Trophoblast cell (in vitro differentiated cells and primary cell): ENCODE data around the gene ZNF763.

ENCODE experiments used
- DNase-seq, 2 donors: peaks; one replicate each; pipeline ENCODE4 v3.0.0-alpha.2; 2016
- H2AFZ ChIP-seq: 2 replicates; pipeline ENCODE4 v1.6.1; 2013; ENCODE audit warnings: low read length, moderate library complexity, mild to moderate bottlenecking; ENCODE audit not compliant: insufficient read depth, poor library complexity
- H2AK5ac ChIP-seq: 2 replicates; pipeline ENCODE4 v1.6.1; 2013; ENCODE audit warnings: mild to moderate bottlenecking, low read length
- H2BK120ac ChIP-seq: 2 replicates; pipeline ENCODE4 v1.6.1; 2013; ENCODE audit warnings: low read length, mild to moderate bottlenecking, moderate library complexity; ENCODE audit not compliant: insufficient read depth, poor library complexity
- H2BK12ac ChIP-seq: 2 replicates; pipeline ENCODE4 v1.6.1; 2013; ENCODE audit warnings: mild to moderate bottlenecking, low read length, moderate library complexity
- H2BK5ac ChIP-seq: 2 replicates; pipeline ENCODE4 v1.6.1; 2013; ENCODE audit warnings: low read length, low read depth, moderate library complexity, mild to moderate bottlenecking; ENCODE audit not compliant: poor library complexity
- H3K14ac ChIP-seq: 2 replicates; pipeline ENCODE4 v1.6.1; 2013; ENCODE audit warnings: mild to moderate bottlenecking, low read length
- H3K18ac ChIP-seq: 2 replicates; pipeline ENCODE4 v1.6.1; 2013; ENCODE audit warnings: mild to moderate bottlenecking, low read length
- H3K23ac ChIP-seq: 2 replicates; pipeline ENCODE4 v1.6.1; 2013; ENCODE audit warnings: low read length
- H3K27ac ChIP-seq: 2 replicates; pipeline ENCODE4 v1.5.1; 2013; ENCODE audit warnings: low read depth, mild to moderate bottlenecking, inconsistent platforms, low read length, moderate library complexity
- H3K27me3 ChIP-seq: 2 replicates; pipeline ENCODE4 v1.6.1; 2013; ENCODE audit warnings: inconsistent platforms, mild to moderate bottlenecking, low read length, moderate library complexity; ENCODE audit not compliant: insufficient read depth
- H3K36me3 ChIP-seq, 2 experiments: 1 replicate in 1 of 2; 2 replicates in 1 of 2; pipeline ENCODE4 v1.6.1; 2013; ENCODE audit warnings: low read length in 2 of 2, mild to moderate bottlenecking in 2 of 2, moderate library complexity in 1 of 2; ENCODE audit not compliant: insufficient read depth in 2 of 2, control insufficient read depth in 1 of 2
- H3K4ac ChIP-seq: 2 replicates; pipeline ENCODE4 v1.6.1; 2013; ENCODE audit warnings: low read depth, mild to moderate bottlenecking, low read length, moderate library complexity
- H3K4me1 ChIP-seq, 2 experiments: 1 replicate in 1 of 2; 2 replicates in 1 of 2; pipeline ENCODE4 v1.6.1; 2013; ENCODE audit warnings: low read length in 2 of 2, mild to moderate bottlenecking in 2 of 2, moderate library complexity in 1 of 2; ENCODE audit not compliant: insufficient read depth in 2 of 2, control insufficient read depth in 1 of 2
- H3K4me2 ChIP-seq: 2 replicates; pipeline ENCODE4 v1.6.1; 2013; ENCODE audit warnings: inconsistent platforms, mild to moderate bottlenecking, low read length, moderate library complexity
- H3K4me3 ChIP-seq: 2 replicates; pipeline ENCODE4 v1.5.1; 2013; ENCODE audit warnings: mild to moderate bottlenecking, low read depth, low read length, inconsistent platforms
- H3K79me1 ChIP-seq: one replicate; pipeline ENCODE4 v1.6.1; 2013; ENCODE audit warnings: low read length
- H3K79me2 ChIP-seq: 2 replicates; pipeline ENCODE4 v1.6.1; 2013; ENCODE audit warnings: low read length, mild to moderate bottlenecking; ENCODE audit not compliant: control insufficient read depth, insufficient read depth, poor library complexity
- H3K9ac ChIP-seq: 2 replicates; pipeline ENCODE4 v1.6.1; 2013; ENCODE audit warnings: mild to moderate bottlenecking, low read length
- H3K9me3 ChIP-seq: 2 replicates; pipeline ENCODE4 v1.6.1; 2013; ENCODE audit warnings: low read depth, mild to moderate bottlenecking, control low read depth, inconsistent platforms, low read length; ENCODE audit not compliant: insufficient read depth
- H4K12ac ChIP-seq: 2 replicates; pipeline ENCODE4 v1.6.1; 2013; ENCODE audit warnings: low read depth, mild to moderate bottlenecking, low read length, moderate library complexity
- H4K8ac ChIP-seq: 2 replicates; pipeline ENCODE4 v1.6.1; 2013; ENCODE audit warnings: low read depth, mild to moderate bottlenecking, low read length, moderate library complexity
- H4K91ac ChIP-seq: one replicate; pipeline ENCODE4 v1.6.1; 2013; ENCODE audit warnings: low read depth, mild to moderate bottlenecking, low read length, moderate library complexity
- WGBS: extraction: QIAGEN DNeasy Blood & Tissue Kit; methylation state at CpG from one replicate; pipeline ENCODE4 v1.1.7; 2013; ENCODE audit warnings: missing lambda C conversion rate; ENCODE audit not compliant: insufficient read length, insufficient coverage; ENCODE audit errors: extremely low coverage; 5-methylcytosine and 5-hydroxymethylcytosine counted together

Gene ZNF763

GRCh38 chr19:11971041-11971440, 6.2 kb downstream of the ZNF763 start:
- Histone ChIP-seq H3K4me2 (no peak overlapping the region), H3K18ac (no peak overlapping the region), H2BK120ac (no peak overlapping the region), H4K12ac (no peak overlapping the region), H3K14ac (no peak overlapping the region), H3K79me2 (no peaks in the 10 kb centered on the region), H2BK5ac (no peak overlapping the region), H3K4me3 (no peak overlapping the region), H3K79me1 (no peaks in the 10 kb centered on the region), H3K9ac (no peak overlapping the region), H2AK5ac (no peak overlapping the region), H3K9me3 (peaks cover 1% of the 10 kb centered on the region), H3K27ac (no peak overlapping the region), H3K4me1 (no peaks in the 10 kb centered on the region), H3K23ac (no peak overlapping the region), H3K27me3 (no peaks in the 10 kb centered on the region), H2BK12ac (no peak overlapping the region), H2AFZ (no peak overlapping the region), H4K8ac (no peak overlapping the region), H3K36me3 (no peaks in the 10 kb centered on the region), H3K4ac (no peak overlapping the region), H4K91ac (no peak overlapping the region)
- no CpG with 5 or more reads among the region's 2 CpGs for WGBS
- no peak for DNase-seq

DNA sequence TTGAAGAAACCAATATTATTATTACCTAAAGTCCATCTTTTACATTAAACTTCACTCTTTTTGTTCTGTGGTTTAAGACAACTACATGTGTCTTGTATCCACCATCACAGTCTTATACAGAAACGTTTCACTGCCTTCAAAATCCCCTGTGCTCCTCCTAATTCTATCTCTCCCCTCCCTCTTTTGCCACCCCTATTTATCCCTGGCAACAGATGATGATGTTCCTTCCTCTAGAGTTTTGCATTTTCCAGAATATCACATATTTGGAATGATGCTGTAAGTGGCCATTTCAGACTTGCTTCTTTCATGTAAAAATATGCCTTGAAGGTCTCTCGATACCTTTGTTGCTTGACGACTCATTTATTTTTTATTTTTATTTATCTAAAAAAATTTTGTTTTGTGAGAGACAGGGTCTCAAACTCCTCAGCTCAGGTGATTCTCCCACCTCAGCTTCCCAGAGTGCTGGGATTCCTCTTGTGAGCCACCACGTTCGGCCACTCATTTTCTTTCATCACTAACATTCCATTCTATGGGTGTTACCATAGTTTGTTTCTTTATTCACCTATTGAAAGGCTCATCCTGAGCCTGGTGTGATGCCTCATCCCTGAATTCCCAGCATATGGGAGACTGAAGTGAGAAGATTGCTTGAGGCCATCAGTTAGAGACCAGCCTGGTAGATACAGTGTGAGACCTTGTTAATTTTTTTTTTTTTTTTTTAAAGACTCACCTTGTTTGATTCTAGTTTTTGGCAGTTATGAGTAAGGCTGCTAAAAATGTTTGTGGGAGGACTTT, 8.4 kb downstream of the ZNF763 start:
- Histone ChIP-seq H2AK5ac (no peak overlapping the region), H3K18ac (no peak overlapping the region), H3K9me3 (peaks cover 7% of the 10 kb centered on the region), H3K4ac (no peak overlapping the region), H3K4me3 (no peak overlapping the region), H2BK120ac (no peak overlapping the region), H2BK12ac (no peak overlapping the region), H3K27ac (no peak overlapping the region), H3K36me3 (peaks cover 2% of the 10 kb centered on the region in 2 experiments), H3K79me1 (no peaks in the 10 kb centered on the region), H3K4me1 (no peaks in the 10 kb centered on the region), H3K27me3 (no peaks in the 10 kb centered on the region), H3K23ac (no peak overlapping the region), H3K4me2 (no peak overlapping the region), H3K79me2 (no peaks in the 10 kb centered on the region), H3K14ac (no peak overlapping the region), H3K9ac (no peak overlapping the region), H4K12ac (no peak overlapping the region), H4K8ac (no peak overlapping the region), H2AFZ (no peak overlapping the region), H2BK5ac (no peak overlapping the region), H4K91ac (no peak overlapping the region)
- no CpG with 5 or more reads among the region's 5 CpGs for WGBS
- peak; percentile 80 to 85 for DNase-seq

- H3K4ac ChIP-seq = no peak overlapping the region
- H4K8ac ChIP-seq = no peak overlapping the region
- H3K14ac ChIP-seq = no peak overlapping the region
- H2BK12ac ChIP-seq = no peak overlapping the region
- no peak overlapping the region for H2BK120ac ChIP-seq
- peaks cover 23% of the 10 kb centered on the region for H3K9me3 ChIP-seq
- H3K79me1 ChIP-seq = no peaks in the 10 kb centered on the region
- H2BK5ac ChIP-seq = no peak overlapping the region
- H2AFZ ChIP-seq = no peak overlapping the region
- no peak overlapping the region for H3K18ac ChIP-seq
- H3K27me3 ChIP-seq = no peaks in the 10 kb centered on the region
- no peaks in the 10 kb centered on the region for H3K4me1 ChIP-seq
- H3K27ac ChIP-seq = no peak overlapping the region
- DNase-seq = peak; percentile 64 to 91
- H4K91ac ChIP-seq = no peak overlapping the region
- no peak overlapping the region for H3K23ac ChIP-seq
- no peak overlapping the region for H4K12ac ChIP-seq
- H3K9ac ChIP-seq = no peak overlapping the region
- no peak overlapping the region for H2AK5ac ChIP-seq
- H3K4me2 ChIP-seq = no peak overlapping the region
- no peak overlapping the region for H3K4me3 ChIP-seq
- no peaks in the 10 kb centered on the region for H3K79me2 ChIP-seq
- no CpG with 5 or more reads among the region's 9 CpGs for WGBS
- H3K36me3 ChIP-seq = peaks cover 5 to 9% of the 10 kb centered on the region in 2 experiments
These were observed 13.8 kb downstream of the ZNF763 start for GRCh38 chr19:11978492-11979100.

DNA sequence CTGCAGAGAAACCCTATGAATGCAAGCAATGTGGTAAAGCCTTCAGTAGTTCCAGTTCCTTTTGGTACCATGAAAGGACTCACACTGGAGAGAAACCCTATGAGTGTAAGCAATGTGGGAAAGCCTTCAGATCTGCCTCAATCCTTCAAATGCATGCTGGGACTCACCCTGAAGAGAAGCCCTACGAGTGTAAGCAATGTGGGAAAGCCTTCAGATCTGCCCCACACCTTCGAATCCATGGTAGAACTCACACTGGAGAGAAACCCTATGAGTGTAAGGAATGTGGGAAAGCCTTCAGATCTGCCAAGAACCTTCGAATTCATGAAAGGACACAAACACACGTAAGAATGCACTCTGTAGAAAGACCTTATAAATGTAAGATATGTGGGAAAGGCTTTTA, 14.7 kb downstream of the ZNF763 start:
- Histone ChIP-seq H3K18ac (no peak overlapping the region), H3K9ac (no peak overlapping the region), H3K27ac (no peak overlapping the region), H3K9me3 (peaks cover 23% of the 10 kb centered on the region), H4K12ac (no peak overlapping the region), H3K14ac (no peak overlapping the region), H3K79me1 (no peaks in the 10 kb centered on the region), H3K79me2 (no peaks in the 10 kb centered on the region), H2AFZ (no peak overlapping the region), H4K91ac (no peak overlapping the region), H2BK12ac (no peak overlapping the region), H3K4ac (no peak overlapping the region), H3K36me3 (peaks cover 5 to 9% of the 10 kb centered on the region in 2 experiments), H3K4me3 (no peak overlapping the region), H2BK5ac (no peak overlapping the region), H2BK120ac (no peak overlapping the region), H3K4me2 (no peak overlapping the region), H3K4me1 (no peaks in the 10 kb centered on the region), H4K8ac (no peak overlapping the region), H3K27me3 (no peaks in the 10 kb centered on the region), H3K23ac (no peak overlapping the region), H2AK5ac (no peak overlapping the region)
- DNase-seq = no peak
- no CpG with 5 or more reads among the region's 4 CpGs for WGBS
